Activated T-helper 17 cell treated with anti-CD3 and anti-CD28 coated beads, Interleukin-2, amount 50 U/mL, for 72 hours (primary cell): Measurements from ENCODE around the gene TEX51. TPM values are rescaled to one million over a fixed set of nuclear protein-coding genes. Genes with fewer than 3 reads are reported as not detected.

Experiments used
- total RNA-seq, 2 donors: library from RNA; stranded (reverse); gene quantifications; one replicate each; pipeline ENCODE4 v1.2.3, GENCODE V29; 2022

Gene TEX51
- total RNA-seq, 2 donors from 2014 or later, result not detected

Other genes starting within 250 kb of the TEX51 start
- gene GYPC, start 242.7 kb upstream of the TEX51 start, total RNA-seq, result 100 to 1,000 TPM; 115 to 123 TPM
- gene BIN1, start 208.3 kb downstream of the TEX51 start, total RNA-seq, result 100 to 1,000 TPM in 1 of 2 donors, 10 to 100 TPM in 1; 84.0 to 110 TPM